ENCODE data around the gene MYO3B. TPM values are rescaled to one million over a fixed set of nuclear protein-coding genes. Genes with fewer than 3 reads are reported as not detected.

MYO3B gene
- total and polyA plus RNA-seq, 2 donors (not counting 1 experiment from before 2014, with no cell fraction given): not detected

DNA sequence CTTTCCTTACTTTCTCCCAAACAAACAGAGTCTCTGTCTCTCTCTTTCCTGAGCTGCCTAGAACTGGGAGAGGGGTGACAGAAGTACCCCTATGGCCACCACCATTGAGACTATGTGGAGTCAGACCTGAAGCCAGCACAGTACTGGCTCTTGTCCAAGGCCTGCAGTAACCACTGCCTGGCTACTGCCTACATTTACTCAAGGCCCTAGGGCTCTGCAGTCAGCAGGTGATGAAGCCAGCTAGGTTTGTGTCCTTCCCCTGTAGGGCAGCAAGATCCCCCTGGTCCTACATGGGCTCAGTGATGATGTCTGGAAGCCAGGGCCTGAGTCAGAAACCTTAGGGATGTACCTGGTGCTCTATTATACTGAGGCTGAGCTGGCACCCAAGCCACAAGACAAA, 12.2 kb downstream of the MYO3B start:
- Histone ChIP-seq H3K27me3 (replicated peaks in 1 of 4; ENCODE audit: control extremely low read depth in 1 of 4, control insufficient read depth in 3 of 4, insufficient read depth in 4 of 4, low read length in 3 of 4) (no peaks in the 10 kb centered on the region), H3K4me1 (ENCODE audit: control insufficient read depth in 2 of 2, insufficient read depth in 2 of 2, low read length in 2 of 2) (no peaks in the 10 kb centered on the region), H3K79me2 (ENCODE audit: control insufficient read depth, insufficient read depth, low read length) (no peaks in the 10 kb centered on the region), H4K20me1 (ENCODE audit: control insufficient read depth, insufficient read depth, low read length, poor library complexity, severe bottlenecking) (no peaks in the 10 kb centered on the region), H3K4me2 (replicated peaks; ENCODE audit: low read depth, low read length, poor library complexity, severe bottlenecking) (no peak overlapping the region), H2AFZ (ENCODE audit: insufficient read depth, low read depth, low read length, poor library complexity, severe bottlenecking) (no peak overlapping the region), H3K36me3 (replicated peaks in 1 of 2; ENCODE audit: control extremely low read depth in 1 of 2, control insufficient read depth in 1 of 2, extremely low read depth in 1 of 2, insufficient read depth in 2 of 2, low read length in 1 of 2) (no peaks in the 10 kb centered on the region), H3K4me3 (ENCODE audit: control extremely low read depth in 1 of 5, extremely low read depth in 1 of 5, insufficient read depth in 1 of 5, low read depth in 2 of 5, low read length in 4 of 5) (no peak overlapping the region), H3K9me3 (ENCODE audit: control extremely low read depth in 1 of 3, control insufficient read depth in 2 of 3, insufficient read depth in 1 of 3, low read length in 2 of 3) (peaks cover 1 to 11% (median 11%) of the 10 kb centered on the region in 3 donors), H3K27ac (ENCODE audit: low read length in 2 of 2) (no peak overlapping the region), H3K9ac (ENCODE audit: low read length) (no peak overlapping the region)
- intact Hi-C loops (cut with micrococcal nuclease): no loop called here
- H3K27ac Mint-ChIP-seq: no peak overlapping the region
- DNase-seq (no peak), ATAC-seq (ENCODE audit: low read depth) (no peak)
- H3K27me3 Mint-ChIP-seq: peaks cover 6% of the 10 kb centered on the region
- ChIA-PET CTCF (no interaction called here), POLR2A (no interaction called here)
- TF ChIP-seq, protein P1, sequence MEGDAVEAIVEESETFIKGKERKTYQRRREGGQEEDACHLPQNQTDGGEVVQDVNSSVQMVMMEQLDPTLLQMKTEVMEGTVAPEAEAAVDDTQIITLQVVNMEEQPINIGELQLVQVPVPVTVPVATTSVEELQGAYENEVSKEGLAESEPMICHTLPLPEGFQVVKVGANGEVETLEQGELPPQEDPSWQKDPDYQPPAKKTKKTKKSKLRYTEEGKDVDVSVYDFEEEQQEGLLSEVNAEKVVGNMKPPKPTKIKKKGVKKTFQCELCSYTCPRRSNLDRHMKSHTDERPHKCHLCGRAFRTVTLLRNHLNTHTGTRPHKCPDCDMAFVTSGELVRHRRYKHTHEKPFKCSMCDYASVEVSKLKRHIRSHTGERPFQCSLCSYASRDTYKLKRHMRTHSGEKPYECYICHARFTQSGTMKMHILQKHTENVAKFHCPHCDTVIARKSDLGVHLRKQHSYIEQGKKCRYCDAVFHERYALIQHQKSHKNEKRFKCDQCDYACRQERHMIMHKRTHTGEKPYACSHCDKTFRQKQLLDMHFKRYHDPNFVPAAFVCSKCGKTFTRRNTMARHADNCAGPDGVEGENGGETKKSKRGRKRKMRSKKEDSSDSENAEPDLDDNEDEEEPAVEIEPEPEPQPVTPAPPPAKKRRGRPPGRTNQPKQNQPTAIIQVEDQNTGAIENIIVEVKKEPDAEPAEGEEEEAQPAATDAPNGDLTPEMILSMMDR (IDR thresholded peaks at IDR 0.05): no peak
- no peak for TF ChIP-seq EZH2 (IDR thresholded peaks at IDR 0.05; ENCODE audit: borderline replicate concordance, insufficient read depth, low read depth, low read length, poor library complexity, severe bottlenecking)
- H3K4me1 Mint-ChIP-seq: no peaks in the 10 kb centered on the region
- no peak overlapping the region for H3K4me3 Mint-ChIP-seq
- H3K9me3 Mint-ChIP-seq (ENCODE audit: insufficient read depth): peaks cover 12% of the 10 kb centered on the region

DNA sequence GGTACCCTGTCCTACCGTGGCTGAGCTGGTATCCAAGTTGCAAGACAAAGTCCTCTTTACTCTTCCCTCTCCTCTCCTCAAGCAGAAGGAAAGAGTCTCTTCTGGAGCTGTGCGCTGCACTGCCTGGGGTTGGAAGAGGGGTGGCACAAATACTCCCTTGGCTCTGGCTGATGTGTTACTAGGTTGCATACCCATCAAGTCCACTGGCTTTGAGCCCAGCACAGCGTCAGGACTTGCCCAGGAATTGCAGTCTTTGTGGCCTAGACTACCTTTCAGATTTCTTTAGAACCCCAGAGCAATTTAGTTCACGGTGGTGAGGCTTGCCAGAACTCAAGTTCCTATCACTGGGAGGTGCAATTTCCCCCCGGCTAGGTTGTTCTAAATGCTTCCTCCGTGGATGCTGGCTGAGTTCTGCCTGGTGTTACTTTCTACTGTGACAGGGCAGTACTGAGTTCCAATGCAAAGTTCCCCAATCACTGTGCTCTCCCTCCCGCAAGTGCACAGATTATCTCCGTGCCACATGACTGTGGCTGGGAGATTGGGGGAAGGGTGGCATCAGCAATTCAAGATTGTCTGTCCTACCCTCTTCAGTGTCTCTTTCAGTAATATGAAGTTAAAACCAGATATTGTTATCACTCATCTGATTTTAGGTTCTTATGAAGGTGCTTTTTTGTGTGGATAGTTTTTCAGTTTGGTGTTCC, 13.4 kb downstream of the MYO3B start:
- Histone ChIP-seq H3K9ac (ENCODE audit: low read length) (no peak overlapping the region), H3K4me2 (replicated peaks; ENCODE audit: low read depth, low read length, poor library complexity, severe bottlenecking) (no peak overlapping the region), H3K4me3 (ENCODE audit: control extremely low read depth in 1 of 5, extremely low read depth in 1 of 5, insufficient read depth in 1 of 5, low read depth in 2 of 5, low read length in 4 of 5) (no peak overlapping the region), H4K20me1 (ENCODE audit: control insufficient read depth, insufficient read depth, low read length, poor library complexity, severe bottlenecking) (no peaks in the 10 kb centered on the region), H3K4me1 (ENCODE audit: control insufficient read depth in 2 of 2, insufficient read depth in 2 of 2, low read length in 2 of 2) (no peaks in the 10 kb centered on the region), H3K79me2 (ENCODE audit: control insufficient read depth, insufficient read depth, low read length) (no peaks in the 10 kb centered on the region), H3K9me3 (ENCODE audit: control extremely low read depth in 1 of 3, control insufficient read depth in 2 of 3, insufficient read depth in 1 of 3, low read length in 2 of 3) (peaks cover 1 to 11% (median 2%) of the 10 kb centered on the region in 3 donors), H3K27ac (ENCODE audit: low read length in 2 of 2) (no peak overlapping the region), H2AFZ (ENCODE audit: insufficient read depth, low read depth, low read length, poor library complexity, severe bottlenecking) (no peak overlapping the region), H3K36me3 (replicated peaks in 1 of 2; ENCODE audit: control extremely low read depth in 1 of 2, control insufficient read depth in 1 of 2, extremely low read depth in 1 of 2, insufficient read depth in 2 of 2, low read length in 1 of 2) (no peaks in the 10 kb centered on the region), H3K27me3 (replicated peaks in 1 of 4; ENCODE audit: control extremely low read depth in 1 of 4, control insufficient read depth in 3 of 4, insufficient read depth in 4 of 4, low read length in 3 of 4) (no peaks in the 10 kb centered on the region)
- Mint-ChIP-seq H3K27me3 (peaks cover 7% of the 10 kb centered on the region), H3K4me1 (no peaks in the 10 kb centered on the region), H3K27ac (no peak overlapping the region), H3K4me3 (no peak overlapping the region), H3K9me3 (ENCODE audit: insufficient read depth) (peaks cover 7% of the 10 kb centered on the region)
- DNase-seq: no peak
- WGBS (ENCODE audit: insufficient coverage): 98% methylated on average over 6 of the region's 8 CpGs
- CTCF ChIA-PET: no interaction called here
- POLR2A ChIA-PET: no interaction called here
- intact Hi-C loops (cut with micrococcal nuclease): no loop called here
- TF ChIP-seq EZH2 (IDR thresholded peaks at IDR 0.05; ENCODE audit: borderline replicate concordance, insufficient read depth, low read depth, low read length, poor library complexity, severe bottlenecking): no peak
- TF ChIP-seq, protein P1 (IDR thresholded peaks at IDR 0.05): no peak
- ATAC-seq (ENCODE audit: low read depth): no peak

All from B cell (primary cell).